ENCODE data around the gene MRPL43. TPM values are rescaled to one million over a fixed set of nuclear protein-coding genes. Genes with fewer than 3 reads are reported as not detected.
"Not testable (repeated sequence)": the region's sequence is repeated elsewhere in the genome, so short reads cannot be mapped to it uniquely, and the experiment has no call there.

MRPL43 gene
- total and polyA plus RNA-seq, 2 experiments from 2014 or later, result 60.4 to 126 TPM

DNA sequence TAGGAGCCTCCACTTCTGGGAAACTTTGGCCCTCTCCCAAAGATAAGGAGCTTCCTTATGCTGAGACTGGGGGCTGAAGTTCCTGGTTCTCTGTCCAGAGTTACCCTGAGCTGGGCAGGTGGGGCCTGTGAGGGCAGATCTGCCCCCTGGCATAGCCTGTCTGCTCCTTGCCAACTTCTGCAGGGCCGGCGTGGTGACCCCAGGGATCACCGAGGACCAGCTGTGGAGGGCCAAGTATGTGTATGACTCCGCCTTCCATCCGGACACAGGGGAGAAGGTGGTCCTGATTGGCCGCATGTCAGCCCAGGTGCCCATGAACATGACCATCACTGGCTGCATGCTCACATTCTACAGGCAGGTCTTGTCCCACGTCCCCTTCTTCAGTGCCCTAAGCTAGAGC lies 48.0 kb upstream of the MRPL43 start:
- no peak overlapping the region for H3K4me3 ChIP-seq
- no peaks in the 10 kb centered on the region for H3K36me3 ChIP-seq (ENCODE audit: insufficient read depth)
- H3K27ac ChIP-seq (ENCODE audit: low read depth), result no peak overlapping the region
- H3K27me3 ChIP-seq (ENCODE audit: insufficient read depth), result peaks cover 57% of the 10 kb centered on the region
- peaks cover 17% of the 10 kb centered on the region for H3K4me1 Mint-ChIP-seq
- no peak overlapping the region for H3K27ac Mint-ChIP-seq
- H3K4me3 Mint-ChIP-seq, result no peak overlapping the region
- H3K4me2 ChIP-seq, result no peak overlapping the region
- DNase-seq (ENCODE audit: low spot score), result no peak
- no peak for TF ChIP-seq STAT1 (IDR thresholded peaks at IDR 0.05; ENCODE audit: unreplicated experiment)
- no peak for TF ChIP-seq ZNF114 (CRISPR knock-in tag; IDR thresholded peaks at IDR 0.05)
- H3F3A ChIP-seq (replicated peaks; ENCODE audit: low read depth), result no peaks in the 10 kb centered on the region
- H4K20me1 ChIP-seq (replicated peaks; ENCODE audit: insufficient read depth), result no peaks in the 10 kb centered on the region
- peaks cover 61% of the 10 kb centered on the region for H3K27me3 Mint-ChIP-seq (ENCODE audit: insufficient read depth, low read depth, poor library complexity)
- no peak for ATAC-seq
- H3K9me3 Mint-ChIP-seq, result no peaks in the 10 kb centered on the region
- no peaks in the 10 kb centered on the region for H3K79me2 ChIP-seq (replicated peaks; ENCODE audit: insufficient read depth)
- H3K36me3 Mint-ChIP-seq (ENCODE audit: low read depth), result no peaks in the 10 kb centered on the region
- H3K4me1 ChIP-seq (ENCODE audit: insufficient read depth), result peaks cover 14% of the 10 kb centered on the region; the same call in 1 of the 2 replicates
- H2AFZ ChIP-seq, result no peak overlapping the region
- H3K9me2 ChIP-seq (ENCODE audit: insufficient read depth), result no peaks in the 10 kb centered on the region

DNA sequence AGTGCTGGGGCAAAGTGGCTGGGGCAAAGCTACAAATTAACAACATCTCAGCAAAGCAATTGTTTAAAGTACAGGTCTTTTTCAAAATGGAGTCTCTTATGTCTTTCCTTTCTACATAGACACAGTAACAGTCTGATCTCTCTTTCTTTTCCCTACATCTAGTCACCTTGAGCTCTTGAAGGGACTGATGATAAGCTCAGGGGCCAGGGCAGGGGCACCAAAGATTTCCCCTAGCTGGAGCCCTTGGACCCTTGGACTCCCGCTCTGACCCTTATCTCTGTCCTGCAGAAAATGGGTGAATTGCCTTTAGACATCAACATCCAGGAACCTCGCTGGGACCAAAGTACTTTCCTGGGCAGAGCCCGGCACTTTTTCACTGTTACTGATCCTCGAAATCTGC lies 47.1 kb upstream of the MRPL43 start:
- not testable (repeated sequence) for H3K9me2 ChIP-seq (ENCODE audit: insufficient read depth); H3K9me3 Mint-ChIP-seq; H3K79me2 ChIP-seq (replicated peaks; ENCODE audit: insufficient read depth); DNase-seq (ENCODE audit: low spot score); H3K4me2 ChIP-seq; H3K36me3 Mint-ChIP-seq (ENCODE audit: low read depth); H3K4me3 Mint-ChIP-seq; H3F3A ChIP-seq (replicated peaks; ENCODE audit: low read depth); H3K36me3 ChIP-seq (ENCODE audit: insufficient read depth); H3K27ac Mint-ChIP-seq; ATAC-seq; H3K4me3 ChIP-seq; H4K20me1 ChIP-seq (replicated peaks; ENCODE audit: insufficient read depth); H3K27ac ChIP-seq (ENCODE audit: low read depth); H2AFZ ChIP-seq
- Mint-ChIP-seq H3K4me1 (peaks cover 21% of the 10 kb centered on the region), H3K27me3 (ENCODE audit: insufficient read depth, low read depth, poor library complexity) (peaks cover 63% of the 10 kb centered on the region)
- peaks cover 18% of the 10 kb centered on the region; the same call in 1 of the 2 replicates for H3K4me1 ChIP-seq (ENCODE audit: insufficient read depth)
- H3K27me3 ChIP-seq (ENCODE audit: insufficient read depth), result peaks cover 61% of the 10 kb centered on the region

- H3K27me3 Mint-ChIP-seq (ENCODE audit: insufficient read depth, low read depth, poor library complexity), result peaks cover 57% of the 10 kb centered on the region
- no peak overlapping the region for H3K4me2 ChIP-seq
- H3K27ac ChIP-seq (ENCODE audit: low read depth), result no peak overlapping the region
- TF ChIP-seq ZNF462 (CRISPR knock-in tag; IDR thresholded peaks at IDR 0.05), result no peak
- TF ChIP-seq ZNF114 (CRISPR knock-in tag; IDR thresholded peaks at IDR 0.05), result no peak
- TF ChIP-seq ZNF331 (CRISPR knock-in tag; IDR thresholded peaks at IDR 0.05; ENCODE audit: low read depth), result no peak
- TF ChIP-seq NANOG (IDR thresholded peaks at IDR 0.05; ENCODE audit: borderline replicate concordance), result no peak
- TF ChIP-seq STAT1 (IDR thresholded peaks at IDR 0.05; ENCODE audit: unreplicated experiment), result no peak
- no peak for TF ChIP-seq POLR2AphosphoS5 (IDR thresholded peaks at IDR 0.05; ENCODE audit: low read depth)
- TF ChIP-seq ETS1 (IDR thresholded peaks at IDR 0.05), result no peak
- no peak for TF ChIP-seq EZH2 (IDR thresholded peaks at IDR 0.05; ENCODE audit: low read depth, unreplicated experiment)
- no peak for TF ChIP-seq CREB1 (CRISPR knock-in tag; IDR thresholded peaks at IDR 0.05; ENCODE audit: low read depth)
- no peak for TF ChIP-seq JUNB (IDR thresholded peaks at IDR 0.05; ENCODE audit: unreplicated experiment)
Observed at GRCh38 chr10:101033276-101033675, 46.0 kb upstream of the MRPL43 start.

More at GRCh38 chr10:101033276-101033675, 46.0 kb upstream of the MRPL43 start:
- Mint-ChIP-seq H3K9me3 (no peaks in the 10 kb centered on the region), H3K27ac (no peak overlapping the region), H3K4me1 (peaks cover 25% of the 10 kb centered on the region), H3K4me3 (no peak overlapping the region; the same call in 2 of the 3 replicates), H3K36me3 (ENCODE audit: low read depth) (no peaks in the 10 kb centered on the region)
- no peaks in the 10 kb centered on the region for H3K9me2 ChIP-seq (ENCODE audit: insufficient read depth)
- no peak overlapping the region for H2AFZ ChIP-seq
- peaks cover 60% of the 10 kb centered on the region for H3K27me3 ChIP-seq (ENCODE audit: insufficient read depth)
- H3K79me2 ChIP-seq (replicated peaks; ENCODE audit: insufficient read depth), result no peaks in the 10 kb centered on the region
- H3K4me3 ChIP-seq, result no peak overlapping the region
- ATAC-seq (no peak), DNase-seq (ENCODE audit: low spot score) (no peak)
- H3F3A ChIP-seq (replicated peaks; ENCODE audit: low read depth), result no peaks in the 10 kb centered on the region
- no peaks in the 10 kb centered on the region for H3K36me3 ChIP-seq (ENCODE audit: insufficient read depth)
- no peaks in the 10 kb centered on the region; the same call in 1 of the 2 replicates for H4K20me1 ChIP-seq (replicated peaks; ENCODE audit: insufficient read depth)
- peaks cover 23% of the 10 kb centered on the region; the same call in 1 of the 2 replicates for H3K4me1 ChIP-seq (ENCODE audit: insufficient read depth)
